Endothelial cell of umbilical vein (primary cell): ENCODE data around the gene DAGLB.
"Not testable (repeated sequence)": the region's sequence is repeated elsewhere in the genome, so short reads cannot be mapped to it uniquely, and the experiment has no call there.

Experiments used
- CTCF ChIP-seq, 2 donors: IDR thresholded peaks; 1 replicate in 1 of 2; 2 replicates in 1 of 2; pipeline ENCODE4 v1.5.1; 2011; ENCODE audit warnings: low read length in 2 of 2, mild to moderate bottlenecking in 2 of 2, moderate library complexity in 2 of 2, control low read depth in 1 of 2, inconsistent platforms in 1 of 2, low read depth in 1 of 2; ENCODE audit not compliant: insufficient read depth in 1 of 2; ENCODE audit errors: extremely low read depth in 1 of 2
- EZH2 ChIP-seq: IDR thresholded peaks from 2 replicates; pipeline ENCODE4 v1.6.1; 2012; ENCODE audit warnings: borderline replicate concordance, low read depth, mild to moderate bottlenecking, moderate library complexity, low read length, inconsistent platforms; ENCODE audit not compliant: severe bottlenecking
- MAX ChIP-seq: IDR thresholded peaks from 2 replicates; pipeline ENCODE4 v1.6.1; 2011; ENCODE audit not compliant: insufficient read depth, insufficient read length
- POLR2AphosphoS5 ChIP-seq: IDR thresholded peaks from 2 replicates; pipeline ENCODE4 v1.6.1; 2012; ENCODE audit warnings: low read depth, mild to moderate bottlenecking, control low read depth, low read length, moderate library complexity; ENCODE audit not compliant: insufficient read depth

- TF ChIP-seq EZH2; CTCF (IDR thresholded peaks at IDR 0.05; ENCODE audit: extremely low read depth in 1 of 2, insufficient read depth in 1 of 2, low read depth in 1 of 2, low read length in 2 of 2); POLR2AphosphoS5; MAX: not testable (repeated sequence)
These were observed 65.9 kb downstream of the DAGLB start for GRCh38 chr7:6381846-6382245.
